COLO668 (cell line): ENCODE measurements around the gene HDAC9.

Source experiments
- DNase-seq: peaks from one replicate; lab custom pipeline; 2025; ENCODE audit not compliant: unreplicated experiment; lab: John Stamatoyannopoulos, UW

HDAC9 gene

GRCh38 chr7:18552943-18553604 lies 57.5 kb downstream of the HDAC9 start:
- peak; percentile 33 for DNase-seq

GRCh38 chr7:18553605-18554003 lies 58.1 kb downstream of the HDAC9 start:
- DNase-seq = no peak

- no peak for DNase-seq
Observed at GRCh38 chr7:18555120-18555519, 59.6 kb downstream of the HDAC9 start.

GRCh38 chr7:18555968-18556367 lies 60.4 kb downstream of the HDAC9 start:
- no peak for DNase-seq

- DNase-seq = no peak
Observed at GRCh38 chr7:18558503-18558902, 63.0 kb downstream of the HDAC9 start.

- DNase-seq = no peak
Observed at GRCh38 chr7:18558910-18559309, 63.4 kb downstream of the HDAC9 start.

- no peak for DNase-seq
Observed at GRCh38 chr7:18559756-18560155, 64.2 kb downstream of the HDAC9 start.

- DNase-seq = no peak
Observed at GRCh38 chr7:18564779-18565178, 69.2 kb downstream of the HDAC9 start.

GRCh38 chr7:18565337-18565736 lies 69.8 kb downstream of the HDAC9 start:
- no peak for DNase-seq

- no peak for DNase-seq
Observed at GRCh38 chr7:18566205-18566604, 70.7 kb downstream of the HDAC9 start.

- DNase-seq = no peak
Observed at GRCh38 chr7:18566829-18567228, 71.3 kb downstream of the HDAC9 start.

- DNase-seq = no peak
Observed at GRCh38 chr7:18570441-18570840, 74.9 kb downstream of the HDAC9 start.

- DNase-seq = peak; percentile 19
Observed at GRCh38 chr7:18570890-18571478, 75.4 kb downstream of the HDAC9 start.

- DNase-seq = no peak
Observed at GRCh38 chr7:18572154-18572553, 76.6 kb downstream of the HDAC9 start.

GRCh38 chr7:18572885-18573284 lies 77.3 kb downstream of the HDAC9 start:
- no peak for DNase-seq

GRCh38 chr7:18573410-18574234 lies 78.1 kb downstream of the HDAC9 start:
- no peak for DNase-seq

- no peak for DNase-seq
Observed at GRCh38 chr7:18574235-18574540, 78.6 kb downstream of the HDAC9 start.

- DNase-seq = no peak
Observed at GRCh38 chr7:18574676-18575075, 79.1 kb downstream of the HDAC9 start.

GRCh38 chr7:18575622-18576572 lies 80.3 kb downstream of the HDAC9 start:
- DNase-seq = no peak

- DNase-seq = no peak
Observed at GRCh38 chr7:18577096-18577771, 81.7 kb downstream of the HDAC9 start.

GRCh38 chr7:18579698-18580097 lies 84.1 kb downstream of the HDAC9 start:
- DNase-seq = no peak
